Erythroblast (primary cell): Measurements from ENCODE around the gene FAM13B.

ENCODE experiments used
- GATA1 ChIP-seq: IDR thresholded peaks from 2 replicates; pipeline ENCODE4 v1.6.1; 2011; ENCODE audit warnings: low read depth, mild to moderate bottlenecking, control low read depth, low read length, moderate library complexity
- POLR2A ChIP-seq: IDR thresholded peaks from 2 replicates; pipeline ENCODE4 v1.6.1; 2011; ENCODE audit warnings: mild to moderate bottlenecking, low read length

- TF ChIP-seq POLR2A (no peak), GATA1 (no peak)
These were observed 14.0 kb downstream of the FAM13B start for GRCh38 chr5:138018849-138019248.
